ENCODE data around the gene RSPRY1.

The RSPRY1 gene

DNA sequence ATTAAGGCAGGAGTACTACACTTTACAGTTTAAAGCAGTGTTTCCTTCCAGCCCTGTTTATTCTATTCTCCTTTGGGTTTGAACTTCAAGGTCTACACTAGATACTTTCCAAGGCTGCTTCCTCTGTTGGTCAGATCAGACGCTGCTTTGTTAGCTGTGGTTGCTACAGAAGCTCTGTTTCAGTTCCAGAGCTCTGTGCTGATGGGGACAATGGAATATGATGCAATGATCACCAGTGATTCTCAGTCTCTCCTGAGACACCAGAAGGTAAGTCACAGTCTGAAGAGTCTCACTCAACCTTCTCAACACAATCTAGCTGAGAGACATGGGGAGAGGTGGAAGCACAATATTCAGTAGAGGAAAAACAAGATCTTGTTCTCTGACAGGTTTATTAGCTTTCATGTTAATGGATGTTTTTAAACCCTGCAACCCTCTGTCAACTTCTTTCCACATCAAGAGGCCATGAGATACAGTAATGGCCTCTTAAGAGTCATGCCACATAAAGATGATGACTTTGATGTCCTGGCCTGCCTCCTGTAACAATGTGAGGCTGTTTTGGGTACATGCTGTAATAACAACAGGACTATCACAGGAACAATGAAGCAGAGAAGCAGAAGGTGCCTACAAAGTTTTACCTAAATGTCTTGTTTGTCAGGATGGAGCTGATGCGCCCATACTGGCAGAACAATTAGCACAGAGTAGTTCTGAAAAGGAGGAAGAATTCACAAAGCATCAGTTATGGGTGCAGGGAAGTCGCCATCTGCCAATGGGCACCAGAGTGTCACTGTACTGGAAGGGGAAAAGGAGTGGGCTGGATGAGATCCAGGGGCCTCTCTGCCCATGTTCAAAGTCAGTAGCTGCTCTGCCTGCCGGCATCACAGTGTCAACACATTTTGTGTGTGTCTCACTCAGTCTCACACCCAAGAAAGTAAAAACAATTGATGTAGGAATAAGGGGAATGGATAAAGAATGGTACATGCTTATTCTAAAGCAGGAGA, 33.7 kb upstream of the RSPRY1 start:
- no peak for DNase-seq

DNA sequence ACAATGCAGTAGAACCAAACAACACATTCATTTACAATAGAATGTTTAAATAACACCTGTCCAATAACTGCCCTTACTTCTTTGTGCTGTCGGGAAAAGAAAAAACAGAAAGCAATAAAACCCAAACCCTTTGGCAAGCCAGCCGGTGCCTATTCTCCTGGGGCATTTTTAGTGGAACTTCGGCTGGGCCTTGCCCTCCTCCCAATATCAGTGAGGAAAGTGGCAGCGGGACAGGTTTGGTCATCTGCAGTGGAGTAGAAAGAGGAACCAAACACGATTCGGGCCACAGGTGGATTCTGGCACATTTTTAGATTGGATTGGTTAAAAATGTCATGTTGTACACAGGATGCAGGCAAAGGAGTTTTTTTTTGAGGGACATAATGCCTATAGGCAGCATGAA, 32.3 kb upstream of the RSPRY1 start:
- DNase-seq: no peak

DNA sequence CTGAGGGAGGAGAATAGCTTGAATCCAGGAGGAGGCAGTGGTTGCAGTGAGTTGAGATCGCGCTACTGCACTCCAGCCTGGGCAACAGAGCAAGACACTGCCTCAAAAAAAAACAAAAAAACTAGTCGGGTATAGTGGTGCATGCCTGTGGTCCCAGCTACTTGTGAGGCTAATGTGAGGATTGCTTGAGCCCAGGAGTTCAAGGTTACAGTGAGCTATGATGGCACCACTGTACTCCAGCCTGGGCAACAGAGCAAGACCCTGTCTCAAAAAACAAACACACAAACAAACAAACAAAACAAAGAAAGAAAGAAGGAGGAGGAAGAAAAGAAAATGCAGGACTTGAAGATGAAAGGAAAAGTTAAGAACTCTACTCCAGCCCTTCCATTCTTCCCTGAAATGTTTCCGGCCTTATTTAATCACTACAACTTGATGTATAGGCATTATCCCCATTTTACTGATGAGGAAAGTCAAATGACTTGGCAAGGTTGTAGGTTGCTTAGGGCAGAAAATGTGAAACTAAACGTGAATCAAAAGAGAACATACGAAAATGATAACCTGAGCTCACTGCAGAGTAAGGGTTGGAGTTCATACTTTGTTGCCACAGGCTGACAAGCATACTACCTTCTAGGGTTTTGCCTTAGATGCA, 30.3 kb upstream of the RSPRY1 start:
- no peak for DNase-seq

DNA sequence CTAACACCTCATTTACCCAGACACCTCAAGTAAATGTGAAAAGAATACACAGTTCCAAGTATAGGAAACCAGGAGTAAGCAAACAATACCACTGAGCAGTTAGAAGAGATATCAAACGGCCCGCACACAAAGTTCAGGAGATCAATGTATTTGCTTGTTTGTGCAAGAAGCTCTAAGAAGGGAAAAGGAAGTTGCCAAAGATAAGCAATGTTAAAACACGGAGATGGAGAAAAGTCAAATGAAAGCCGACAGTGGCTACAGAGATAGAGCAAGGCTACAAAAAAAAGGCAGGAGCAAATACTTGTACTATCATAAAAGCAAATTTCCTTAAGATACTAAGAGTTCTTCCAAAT, 29.8 kb upstream of the RSPRY1 start:
- DNase-seq: no peak

DNA sequence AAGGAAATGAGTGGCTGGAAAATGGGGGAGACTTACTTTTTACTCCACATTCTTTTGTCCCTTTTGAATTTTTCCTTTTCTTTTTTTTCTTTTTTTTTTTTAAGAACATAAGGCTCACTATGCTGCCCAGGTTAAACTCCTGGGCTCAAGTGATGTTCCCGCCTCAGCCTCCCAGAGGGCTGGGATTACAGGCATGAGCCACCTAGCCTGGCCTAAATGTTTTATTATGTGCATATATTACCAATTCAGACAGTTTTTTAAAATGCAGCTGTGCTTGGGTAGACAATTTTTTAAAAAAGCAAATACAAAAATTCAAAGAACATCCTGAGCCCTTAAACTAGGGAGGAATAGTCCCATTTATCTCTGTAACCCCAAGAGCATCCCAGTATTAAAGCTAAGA, 28.6 kb upstream of the RSPRY1 start:
- no peak for DNase-seq

DNA sequence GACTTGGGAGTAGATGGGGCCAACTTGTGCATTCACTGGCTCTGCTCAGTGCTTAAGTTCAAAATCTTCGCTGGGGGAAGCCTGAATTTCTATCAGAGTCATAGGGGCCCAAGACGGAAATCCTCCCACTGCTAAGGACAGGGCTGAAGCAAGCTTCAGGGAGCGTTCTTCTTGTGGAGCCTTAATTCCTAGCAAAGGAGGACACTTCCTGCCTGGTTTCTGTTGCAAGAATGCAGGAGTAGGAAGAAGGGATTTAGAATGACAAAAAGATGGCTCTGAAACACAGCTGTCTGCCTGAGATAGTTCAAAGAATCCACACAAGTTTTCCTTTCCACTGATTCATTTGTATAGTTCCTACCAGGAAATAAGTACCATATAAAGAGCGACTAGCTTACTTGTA, 26.7 kb upstream of the RSPRY1 start:
- DNase-seq: no peak

DNA sequence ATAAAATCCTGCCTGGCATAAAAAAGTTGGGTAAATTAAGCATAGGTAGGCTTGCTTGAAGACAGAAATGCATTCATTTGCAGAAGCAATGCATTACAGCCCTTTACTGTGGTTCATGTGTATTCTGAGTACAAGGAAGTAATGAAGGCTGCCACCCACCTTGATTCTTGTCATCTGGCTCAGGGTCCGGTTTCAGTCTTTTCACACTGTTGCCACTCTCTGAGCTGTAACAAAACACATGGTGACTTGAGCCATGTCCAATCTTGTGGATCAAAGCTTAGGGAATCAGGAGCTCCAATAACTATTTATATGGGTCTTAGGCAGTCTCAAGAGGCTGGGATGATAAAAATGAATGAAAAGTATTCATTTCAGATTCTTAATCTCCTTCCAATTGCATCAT, 22.3 kb upstream of the RSPRY1 start:
- no peak for DNase-seq

DNA sequence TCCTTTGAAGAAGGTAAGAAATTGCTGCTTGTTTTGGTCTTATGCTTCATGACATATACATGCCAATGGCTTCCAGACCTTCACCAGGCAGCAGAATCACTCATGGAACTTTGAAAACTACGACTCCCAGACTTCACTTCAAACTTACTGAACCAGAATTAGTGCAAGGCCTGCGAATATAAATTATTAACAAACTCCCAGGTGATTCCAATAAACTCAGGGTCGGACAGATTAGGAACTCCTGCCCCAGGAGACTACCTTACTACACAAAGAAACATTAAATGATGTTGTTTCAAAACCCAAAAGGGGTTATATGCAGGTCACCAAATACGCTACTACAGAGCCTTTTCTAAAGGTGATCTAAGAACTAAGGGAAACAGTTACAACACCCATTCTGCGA, 20.6 kb upstream of the RSPRY1 start:
- DNase-seq: no peak

DNA sequence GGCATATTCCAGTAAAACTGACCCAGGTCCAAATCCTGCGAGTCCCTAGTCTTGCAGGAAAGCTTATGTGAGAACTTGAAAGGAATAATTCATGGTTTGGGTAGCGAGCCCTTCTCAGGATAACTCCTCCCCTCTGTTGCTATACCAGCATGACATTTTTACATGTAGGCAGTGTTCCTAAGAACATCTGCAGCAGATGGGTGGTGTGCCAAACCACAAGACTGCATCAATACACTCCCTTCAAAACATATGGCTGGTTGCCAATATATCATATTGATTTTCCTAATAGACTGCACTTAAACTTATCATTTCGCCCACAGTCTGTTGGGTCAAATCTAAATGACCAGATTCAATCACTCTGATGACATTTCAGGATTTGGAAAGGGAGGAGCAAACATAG, 20.2 kb upstream of the RSPRY1 start:
- DNase-seq: peak; percentile 44

DNA sequence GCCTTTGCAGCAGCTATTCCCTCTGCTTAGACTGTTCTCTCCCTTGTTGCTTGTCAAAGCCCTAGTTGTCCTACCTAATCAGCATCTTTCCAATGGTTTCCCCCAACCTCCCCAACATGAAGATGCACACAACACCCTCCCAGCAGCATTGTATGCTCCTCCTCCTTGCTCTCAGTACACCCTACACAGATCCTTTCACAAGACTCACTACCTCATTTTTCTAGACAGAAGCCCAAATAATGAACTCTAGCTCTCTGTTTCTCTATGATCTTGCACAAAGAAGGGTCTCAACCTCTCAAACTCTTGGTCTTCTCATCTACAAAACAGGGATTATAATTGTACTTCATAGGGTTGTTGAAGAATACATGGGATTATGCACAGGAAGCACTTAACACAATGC, 19.7 kb upstream of the RSPRY1 start:
- no peak for DNase-seq

DNA sequence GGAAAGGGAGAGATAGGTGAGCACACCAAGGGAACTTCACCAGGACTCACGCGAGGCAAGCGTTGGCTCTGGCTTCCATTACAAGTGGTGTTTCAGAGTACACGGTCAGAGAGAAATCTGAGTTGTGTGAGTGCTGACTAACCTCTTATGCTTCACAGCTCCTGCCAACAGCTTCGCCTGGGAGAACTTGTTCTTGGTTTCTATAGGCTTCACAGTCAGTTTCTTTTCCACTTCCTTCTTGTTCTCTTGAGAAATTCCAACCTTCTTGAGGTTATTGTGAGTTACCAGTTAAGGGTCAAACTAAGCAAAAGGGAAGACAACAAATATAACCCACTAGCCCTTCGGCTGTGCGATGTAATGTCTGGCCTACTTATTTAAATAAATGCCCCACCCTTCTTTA, 19.2 kb upstream of the RSPRY1 start:
- no peak for DNase-seq

DNA sequence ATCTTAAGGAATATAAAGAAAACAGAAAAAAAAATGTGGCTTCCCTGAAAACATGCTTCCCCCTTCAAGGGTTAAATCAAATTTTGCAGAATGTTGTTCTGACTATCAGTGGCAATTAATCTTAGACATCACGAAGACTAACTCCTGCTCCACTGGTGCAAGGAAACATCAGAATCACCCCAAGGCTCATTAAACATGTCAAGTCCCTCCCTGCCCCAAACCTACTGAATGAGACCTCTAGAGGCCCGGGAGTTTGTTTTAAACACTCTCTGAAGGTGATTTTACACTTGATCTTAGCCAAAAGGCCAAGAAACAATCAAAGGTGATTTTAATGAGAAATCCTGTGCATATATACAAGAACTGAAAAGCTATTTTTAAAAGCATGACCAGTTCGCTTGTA, 18.6 kb upstream of the RSPRY1 start:
- DNase-seq: no peak

DNA sequence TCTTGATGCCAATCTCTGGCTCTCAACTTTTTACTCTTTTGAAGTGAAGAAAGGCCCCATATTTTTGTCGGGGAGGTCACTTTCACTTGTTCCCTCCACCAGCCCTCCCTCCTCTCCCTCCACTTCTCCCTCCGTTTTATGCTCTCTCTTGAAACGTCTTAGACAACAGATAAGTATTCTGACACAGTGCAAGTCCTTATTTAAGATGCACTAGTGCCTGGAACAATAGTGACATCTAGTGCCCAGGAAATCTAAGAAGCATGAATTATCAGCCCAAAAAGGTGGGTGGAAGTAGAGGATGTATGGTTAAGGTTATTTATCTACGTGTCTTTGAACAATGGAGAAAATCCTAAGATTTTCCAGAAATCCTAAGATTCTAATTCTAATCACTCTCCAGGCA, 18.2 kb upstream of the RSPRY1 start:
- peak; percentile 74 for DNase-seq

DNA sequence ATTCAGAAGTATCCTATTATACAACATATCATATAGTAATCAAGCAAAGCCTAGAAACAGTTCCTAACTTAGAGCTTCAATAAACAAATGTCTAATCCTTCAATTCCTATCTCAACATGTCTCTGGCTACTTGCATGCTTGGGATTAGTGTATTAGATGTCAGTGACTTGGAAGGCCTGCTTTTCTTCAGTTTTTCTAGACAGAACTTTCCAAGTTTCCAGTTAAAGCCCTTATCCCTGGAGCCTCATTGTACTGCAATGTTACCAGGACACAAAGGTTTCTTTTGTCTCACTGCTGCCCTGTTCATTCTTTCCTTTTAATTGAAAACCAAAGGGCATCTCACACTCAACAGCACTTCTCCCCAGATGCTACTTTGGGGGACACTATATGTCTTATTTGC, 16.8 kb upstream of the RSPRY1 start:
- no peak for DNase-seq

DNA sequence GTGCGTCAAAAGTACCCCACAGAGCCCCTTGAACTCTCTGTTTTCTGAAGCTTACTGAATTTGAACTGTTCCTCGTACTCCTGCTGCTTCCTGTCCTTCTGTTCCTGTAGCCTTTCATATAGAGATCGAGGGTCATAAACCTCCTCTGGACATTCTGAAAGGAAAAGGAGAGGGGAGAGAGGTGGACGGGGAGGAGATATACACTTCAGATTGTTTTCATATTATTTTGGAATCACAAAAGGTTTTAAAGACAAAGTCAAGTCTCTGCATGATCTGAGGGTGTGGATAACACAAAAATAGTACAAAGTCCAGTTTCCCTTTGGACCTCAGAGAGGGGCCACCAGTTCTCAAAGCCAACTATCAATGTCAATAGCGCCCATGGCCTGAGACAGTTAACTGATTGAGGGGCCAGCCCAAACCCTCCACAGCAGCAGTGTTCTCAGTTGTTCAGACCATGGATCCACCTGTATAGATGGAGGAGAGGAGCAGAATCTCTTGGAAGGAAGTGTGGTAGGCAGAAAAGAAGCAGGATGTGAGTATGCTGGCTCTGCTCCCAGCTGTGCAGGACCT, 13.3 kb upstream of the RSPRY1 start:
- DNase-seq: no peak

DNA sequence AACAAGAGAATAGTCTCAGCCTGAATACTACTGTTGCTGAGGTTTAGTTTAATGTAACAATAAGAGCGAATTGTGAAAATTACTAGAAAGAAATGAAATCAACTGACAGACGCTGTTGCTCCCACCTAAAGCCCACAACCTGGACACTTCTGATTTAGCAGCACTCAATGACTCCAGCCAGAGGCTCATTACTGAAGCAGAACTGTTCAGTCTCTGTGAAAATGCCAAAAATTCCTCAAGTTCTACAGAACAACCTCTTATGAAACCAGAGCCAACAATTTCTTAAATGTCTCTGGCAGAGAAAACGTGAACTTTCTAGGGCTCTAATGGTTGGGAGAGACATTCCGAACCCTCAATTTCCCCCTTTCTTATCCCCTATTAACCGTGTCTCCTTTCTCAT, 10.2 kb upstream of the RSPRY1 start:
- no peak for DNase-seq

DNA sequence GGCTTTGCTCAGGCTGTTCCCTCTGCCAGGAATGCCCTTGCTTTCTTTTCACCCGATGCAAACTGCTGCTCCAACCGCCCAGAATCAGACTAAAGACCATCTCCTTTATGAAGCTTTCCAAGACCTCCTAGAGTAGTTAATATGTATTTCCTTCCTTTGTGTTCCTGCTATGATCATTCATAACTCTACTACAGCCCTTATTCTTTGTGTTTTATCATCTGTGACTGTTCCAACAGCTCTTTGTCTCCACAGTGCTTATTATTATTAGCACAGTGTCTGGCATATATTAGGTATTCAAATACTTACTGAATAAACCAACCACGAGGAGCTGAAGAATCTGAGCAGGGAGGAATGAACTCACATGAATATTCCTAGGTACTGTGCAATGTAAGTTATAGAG, 7.9 kb upstream of the RSPRY1 start:
- no peak for DNase-seq

DNA sequence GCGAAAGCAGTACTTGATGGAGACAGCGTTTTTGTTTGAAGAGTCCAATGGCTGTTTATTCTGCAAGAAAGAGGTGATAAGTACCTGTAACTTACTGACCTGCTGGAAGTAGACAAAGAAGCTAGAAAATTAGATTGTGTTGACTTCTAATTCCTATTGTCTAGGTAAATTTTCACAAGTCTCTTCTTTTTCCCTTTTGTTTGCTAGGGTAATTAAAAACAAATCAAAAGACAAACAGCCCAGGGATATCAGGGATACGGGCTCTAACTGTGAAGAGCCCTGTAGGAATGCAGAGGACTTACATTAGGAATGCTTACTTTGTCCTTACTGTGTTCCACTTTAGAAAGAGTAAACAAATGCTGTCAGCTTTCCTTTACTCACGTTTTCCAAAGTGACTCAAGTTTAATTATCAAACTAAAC, 7.3 kb upstream of the RSPRY1 start:
- DNase-seq: no peak

DNA sequence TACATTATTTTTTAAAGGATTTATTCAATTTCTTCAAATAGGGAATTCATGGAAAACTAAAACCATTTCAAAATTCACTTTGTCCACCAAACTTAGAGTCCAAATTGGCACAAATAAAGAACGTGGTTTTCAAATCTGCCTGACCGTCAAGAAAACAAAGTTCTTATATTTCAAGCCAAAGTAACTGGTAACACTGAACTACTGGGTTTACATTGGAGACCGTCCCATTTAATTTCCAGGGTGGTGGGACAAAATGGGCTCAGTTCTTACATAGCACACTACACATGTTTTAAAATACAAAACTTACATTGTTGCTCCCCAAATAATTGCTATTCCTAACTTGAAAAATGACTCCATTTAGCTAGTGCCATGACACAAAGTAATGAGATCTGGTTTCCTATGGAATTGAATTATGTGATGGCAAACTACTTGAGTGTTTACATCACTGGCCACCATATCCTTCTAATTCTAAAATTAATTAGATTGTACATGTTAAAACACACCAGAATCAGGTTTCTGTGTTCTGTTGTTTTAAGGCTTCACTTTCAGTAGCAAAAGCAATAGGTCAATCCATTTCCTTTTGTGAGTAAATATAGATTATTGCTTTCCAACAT, 6.8 kb upstream of the RSPRY1 start:
- DNase-seq: no peak

DNA sequence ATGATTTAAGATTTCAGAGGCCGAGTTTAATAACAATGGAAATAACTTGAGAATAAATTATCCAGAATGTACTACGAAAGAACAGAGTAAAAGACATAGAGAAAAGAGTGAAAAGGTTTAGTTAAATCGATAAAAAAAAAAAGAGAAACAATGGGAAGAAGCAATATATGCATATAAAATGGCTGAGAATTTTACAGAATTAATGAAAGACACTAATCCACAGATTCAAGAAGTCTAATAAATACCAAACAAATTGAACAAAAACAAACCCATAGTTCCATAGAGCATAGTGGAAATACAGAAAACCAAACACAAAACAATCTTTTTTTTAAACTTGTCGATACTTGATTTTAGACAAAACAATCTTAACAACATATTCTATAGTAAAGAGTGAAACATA, 2.0 kb upstream of the RSPRY1 start:
- no peak for DNase-seq

DNA sequence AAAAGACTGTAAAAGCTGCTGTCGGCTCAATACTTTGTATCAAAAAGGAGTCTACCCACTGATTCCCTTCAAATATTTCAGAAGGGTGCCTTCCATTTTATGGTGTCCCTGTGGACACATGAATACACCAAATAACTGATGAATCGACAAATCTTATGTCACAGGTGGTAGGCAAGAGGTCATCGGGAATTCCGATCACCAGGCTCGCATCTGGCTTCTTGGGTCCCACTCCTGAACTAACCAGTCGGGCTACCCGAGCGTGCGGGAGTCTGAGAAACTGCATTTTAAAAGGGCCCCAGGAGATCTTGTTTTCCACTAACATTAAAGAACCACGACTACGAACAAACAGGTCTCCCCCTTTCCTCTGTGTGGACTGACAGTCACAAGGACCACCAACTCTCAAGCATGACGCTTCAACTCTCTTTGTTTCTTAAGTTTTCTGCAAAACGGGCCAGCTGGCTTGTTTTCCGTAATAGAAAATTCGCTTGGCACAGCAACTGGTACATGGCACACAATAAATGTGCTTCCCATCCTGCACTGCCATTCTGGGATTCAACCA, 1.2 kb upstream of the RSPRY1 start:
- peak; percentile 47 for DNase-seq

DNA sequence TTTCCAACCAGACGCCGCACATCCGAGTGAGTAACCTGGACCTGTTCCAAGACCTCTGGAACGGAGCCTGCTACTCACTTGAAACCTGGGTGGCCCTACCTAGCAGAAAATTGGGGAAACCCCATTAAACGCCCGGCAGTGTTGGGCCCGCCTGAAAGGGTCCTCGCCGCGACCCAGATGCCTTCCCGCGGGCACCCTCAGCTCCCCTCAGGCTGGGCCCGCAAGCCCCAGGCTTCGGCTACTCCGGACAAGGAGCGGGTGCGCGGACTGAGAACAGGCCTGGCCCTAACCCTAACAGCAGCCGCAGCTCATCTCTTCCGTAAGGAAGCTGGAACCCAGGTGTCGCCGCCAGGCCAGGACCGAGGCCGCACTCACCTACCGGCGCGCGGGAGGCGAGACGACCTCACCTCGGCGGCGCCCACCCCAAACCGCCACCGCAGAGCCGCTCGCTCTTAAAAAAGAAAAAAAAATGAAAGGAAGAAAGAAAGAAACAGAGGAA, 634 bp upstream of the RSPRY1 start:
- peak; percentile 53 for DNase-seq
